Endothelial cell of umbilical vein (primary cell): ENCODE results near the gene PAK4. TPM values are rescaled to one million over a fixed set of nuclear protein-coding genes. Genes with fewer than 3 reads are reported as not detected.

Experiments used
- BruUV-seq: library from RNA; stranded (reverse); fragments of 400-500 nt; replicated peaks from 2 replicates; lab custom pipeline; 2021; lab: Mats Ljungman, UMichigan
- CTCF ChIA-PET: fragments of 300-600, 350-600 bp; sonication (Branson Sonifier 250); formaldehyde crosslinking; loops from one replicate; lab custom pipeline; 2021; ENCODE audit warnings: antibody characterized with exemption, inconsistent platforms; lab: Charles Lee
- POLR2A ChIA-PET: fragments of 300-600, 350-600 bp; sonication (Branson Sonifier 250); formaldehyde crosslinking; loops from one replicate; lab custom pipeline; 2021; ENCODE audit warnings: antibody characterized with exemption, inconsistent platforms; lab: Charles Lee
- DNase-seq: peaks from one replicate; pipeline ENCODE4 v3.0.0-alpha.2; 2011; ENCODE audit warnings: low read depth, low spot score
- FAIRE-seq: peaks from 2 replicates; lab custom pipeline; 2011; peaks lifted over from hg19 to GRCh38; lab: Jason Lieb, UNC
- H2AFZ ChIP-seq: 2 replicates; pipeline ENCODE4 v1.6.0; 2012; ENCODE audit warnings: low read depth, low read length, control low read depth, inconsistent platforms
- H3K27ac ChIP-seq: 2 replicates; pipeline ENCODE4 v1.5.1; 2011; ENCODE audit warnings: low read depth, mild to moderate bottlenecking, control low read depth, low read length, moderate library complexity; ENCODE audit not compliant: insufficient read depth
- H3K27me3 ChIP-seq, 2 experiments: 2 replicates each; pipeline versions ENCODE4 v1.6.0 to v1.6.1; 2011; ENCODE audit warnings: low read length in 2 of 2, mixed read lengths in 1 of 2; ENCODE audit not compliant: control insufficient read depth in 2 of 2, insufficient read depth in 2 of 2
- H3K36me3 ChIP-seq, 2 experiments: 2 replicates in 1 of 2; 3 replicates in 1 of 2; pipeline ENCODE4 v1.5.1; 2011; ENCODE audit warnings: low read length in 2 of 2, mild to moderate bottlenecking in 1 of 2, moderate library complexity in 1 of 2; ENCODE audit not compliant: control insufficient read depth in 2 of 2, insufficient read depth in 2 of 2; ENCODE audit errors: extremely low read depth in 1 of 2
- H3K4me1 ChIP-seq: 3 replicates; pipeline ENCODE4 v1.5.1; 2011; ENCODE audit warnings: mild to moderate bottlenecking, low read length; ENCODE audit not compliant: control insufficient read depth, insufficient read depth; ENCODE audit errors: extremely low read depth
- H3K4me2 ChIP-seq: 2 replicates; pipeline ENCODE4 v1.6.1; 2011; ENCODE audit warnings: low read length, control low read depth, mixed read lengths; ENCODE audit not compliant: insufficient read depth
- H3K4me3 ChIP-seq, 3 experiments: fragments of 200-600 bp in 1 of 3; sonication (generic), shearing (Covaris generic) in 1 of 3; replicated peaks in 1 of 3; 2 replicates each; pipeline ENCODE4 v1.5.1; 2011 to 2016; ENCODE audit warnings: control low read depth in 3 of 3, low read length in 3 of 3, mild to moderate bottlenecking in 2 of 3, inconsistent platforms in 1 of 3, low read depth in 1 of 3, moderate library complexity in 1 of 3; ENCODE audit not compliant: insufficient read depth in 1 of 3
- H3K79me2 ChIP-seq: 2 replicates; pipeline ENCODE4 v1.6.0; 2012; ENCODE audit warnings: low read length, inconsistent platforms; ENCODE audit not compliant: control insufficient read depth, insufficient read depth
- H3K9ac ChIP-seq: replicated peaks from 2 replicates; pipeline ENCODE3; 2011; ENCODE audit warnings: low read length, control low read depth; ENCODE audit not compliant: insufficient read depth; ENCODE audit errors: extremely low read depth
- H3K9me1 ChIP-seq: replicated peaks from 3 replicates; pipeline ENCODE4 v1.6.0; 2011; ENCODE audit warnings: mild to moderate bottlenecking, low read length; ENCODE audit not compliant: control insufficient read depth, insufficient read depth; ENCODE audit errors: extremely low read depth
- H3K9me3 ChIP-seq: replicated peaks from 2 replicates; pipeline ENCODE4 v1.5.1; 2012; ENCODE audit warnings: low read length, inconsistent platforms; ENCODE audit not compliant: control insufficient read depth, insufficient read depth
- H4K20me1 ChIP-seq: replicated peaks from 2 replicates; pipeline ENCODE3; 2011; ENCODE audit warnings: mild to moderate bottlenecking, low read length; ENCODE audit not compliant: control insufficient read depth, insufficient read depth; ENCODE audit errors: extremely low read depth
- CTCF ChIP-seq, 2 donors: IDR thresholded peaks; 1 replicate in 1 of 2; 2 replicates in 1 of 2; pipeline ENCODE4 v1.5.1; 2011; ENCODE audit warnings: low read length in 2 of 2, mild to moderate bottlenecking in 2 of 2, moderate library complexity in 2 of 2, control low read depth in 1 of 2, inconsistent platforms in 1 of 2, low read depth in 1 of 2; ENCODE audit not compliant: insufficient read depth in 1 of 2; ENCODE audit errors: extremely low read depth in 1 of 2
- EZH2 ChIP-seq: IDR thresholded peaks from 2 replicates; pipeline ENCODE4 v1.6.1; 2012; ENCODE audit warnings: borderline replicate concordance, low read depth, mild to moderate bottlenecking, moderate library complexity, low read length, inconsistent platforms; ENCODE audit not compliant: severe bottlenecking
- FOS ChIP-seq: IDR thresholded peaks from 2 replicates; pipeline ENCODE4 v1.6.1; 2011; ENCODE audit warnings: mild to moderate bottlenecking, low read length, moderate library complexity, borderline replicate concordance; ENCODE audit not compliant: insufficient read depth
- GATA2 ChIP-seq: IDR thresholded peaks from 2 replicates; pipeline ENCODE4 v1.7.0; 2011; ENCODE audit warnings: low read depth, mild to moderate bottlenecking, moderate library complexity, mixed read lengths, low read length; ENCODE audit not compliant: insufficient read length, insufficient read depth
- JUN ChIP-seq: IDR thresholded peaks from 2 replicates; pipeline ENCODE4 v1.6.1; 2011; ENCODE audit warnings: borderline replicate concordance, low read depth; ENCODE audit not compliant: insufficient read length, insufficient read depth
- MAX ChIP-seq: IDR thresholded peaks from 2 replicates; pipeline ENCODE4 v1.6.1; 2011; ENCODE audit not compliant: insufficient read depth, insufficient read length
- MYC ChIP-seq: IDR thresholded peaks from one replicate; pipeline ENCODE4 v1.6.1; 2011; ENCODE audit warnings: mild to moderate bottlenecking, low read depth, low read length
- POLR2A ChIP-seq: IDR thresholded peaks from 2 replicates; pipeline ENCODE4 v1.6.1; 2012; ENCODE audit warnings: low read depth, mild to moderate bottlenecking, control low read depth, low read length
- POLR2AphosphoS5 ChIP-seq: IDR thresholded peaks from 2 replicates; pipeline ENCODE4 v1.6.1; 2012; ENCODE audit warnings: low read depth, mild to moderate bottlenecking, control low read depth, low read length, moderate library complexity; ENCODE audit not compliant: insufficient read depth
- dilution Hi-C: fragments of 300-500 bp; cut with MboI; formaldehyde crosslinking; loops from one replicate; pipeline ENCODE4 v1.15.0; 2019; ENCODE audit warnings: low sequenced_read_pairs; ENCODE audit not compliant: extremely low pct_ligation_motif_present
- intact Hi-C: fragments of 100-400 bp; cut with micrococcal nuclease; formaldehyde crosslinking; loops from one replicate; pipeline ENCODE4 v1.10.0; 2022
- polyA plus RNA-seq, 4 experiments: library from polyadenylated mRNA; depleted of rRNA in 3 of 4; stranded (reverse) in 3 of 4; unstranded in 1 of 4; fragments of >200 nt; gene quantifications; 2 replicates each; pipeline versions ENCODE4 v1.2.1 to v1.2.3, GENCODE V29; 2011 to 2012; ENCODE audit warnings: missing spikeins in 1 of 4
- total RNA-seq: library from RNA; stranded (reverse); gene quantifications from 2 replicates; pipeline ENCODE4 v1.2.3, GENCODE V29; 2021

Gene PAK4
- total and polyA plus RNA-seq, 2 donors (not counting 3 experiments of a cell fraction or from before 2014, with no cell fraction given), result 39.8 to 55.4 TPM

GRCh38 chr19:39167461-39168257, 42.1 kb downstream of the PAK4 start:
- no peaks in the 10 kb centered on the region for H3K4me1 ChIP-seq

GRCh38 chr19:39168258-39169142, 42.9 kb downstream of the PAK4 start:
- no peaks in the 10 kb centered on the region for H3K9me3 ChIP-seq
- CTCF ChIA-PET, result no interaction called here
- no peak overlapping the region for H3K27ac ChIP-seq
- DNase-seq, result no peak
- no peak overlapping the region for H3K4me2 ChIP-seq
- H2AFZ ChIP-seq, result no peak overlapping the region
- H3K4me3 ChIP-seq, result no peak overlapping the region
- no peak overlapping the region for H3K9ac ChIP-seq
- peaks cover 0 to 21% of the 10 kb centered on the region in 2 experiments for H3K36me3 ChIP-seq
- no peak for FAIRE-seq
- H3K4me1 ChIP-seq, result no peaks in the 10 kb centered on the region
- TF ChIP-seq MYC (no peak), FOS (no peak), EZH2 (no peak), POLR2A (no peak), JUN (no peak), MAX (no peak), POLR2AphosphoS5 (no peak), GATA2 (no peak), CTCF (IDR thresholded peaks at IDR 0.05; ENCODE audit: extremely low read depth in 1 of 2, insufficient read depth in 1 of 2, low read depth in 1 of 2, low read length in 2 of 2) (no peak)
- BruUV-seq, result no TSS peak
- dilution Hi-C loops (no loop called here), intact Hi-C loops (no loop called here)
- no peaks in the 10 kb centered on the region for H4K20me1 ChIP-seq
- no peaks in the 10 kb centered on the region for H3K27me3 ChIP-seq
- no peaks in the 10 kb centered on the region for H3K9me1 ChIP-seq
- POLR2A ChIA-PET, result no interaction called here
- H3K79me2 ChIP-seq, result peaks cover 3% of the 10 kb centered on the region

More at GRCh38 chr19:39167461-39168257, 42.1 kb downstream of the PAK4 start:
- intact Hi-C loops, result no loop called here
- Histone ChIP-seq H3K4me3 (no peak overlapping the region), H3K4me2 (no peak overlapping the region), H3K27ac (no peak overlapping the region), H4K20me1 (no peaks in the 10 kb centered on the region), H3K79me2 (peaks cover 3% of the 10 kb centered on the region), H3K36me3 (peaks cover 0 to 20% of the 10 kb centered on the region in 2 experiments), H3K9ac (no peak overlapping the region), H3K27me3 (no peaks in the 10 kb centered on the region), H3K9me1 (no peaks in the 10 kb centered on the region), H2AFZ (no peak overlapping the region), H3K9me3 (no peaks in the 10 kb centered on the region)
- BruUV-seq, result no TSS peak
- no peak for FAIRE-seq
- no peak for DNase-seq
- CTCF ChIA-PET, result interaction anchor here (0.6 to 1.6 kb wide), 2 partner anchors 18 to 169 kb away, joined by 3 to 4 read pairs; no protein-coding TSS in a partner anchor
- no peak for TF ChIP-seq MYC
- POLR2A ChIA-PET, result no interaction called here
- dilution Hi-C loops, result no loop called here
